ENCODE data around the gene ZSCAN23.

- TF ChIP-seq POLR2A (IDR thresholded peaks at IDR 0.05), result no peak
- TF ChIP-seq CTCF (IDR thresholded peaks at IDR 0.05), result no peak
- TF ChIP-seq POLR2AphosphoS5 (IDR thresholded peaks at IDR 0.05), result no peak
Measured at GRCh38 chr6:28410767-28411166, 32.5 kb downstream of the ZSCAN23 start.

All from transverse colon (tissue), 4 donors.